ENCODE results near the gene SLC35G2.
"Not testable (repeated sequence)": the region's sequence is repeated elsewhere in the genome, so short reads cannot be mapped to it uniquely, and the experiment has no call there.

Gene SLC35G2

GRCh38 chr3:136902530-136902929, 83.6 kb downstream of the SLC35G2 start:
- H2BK15ac ChIP-seq (replicated peaks; ENCODE audit: low read depth); H2BK5ac ChIP-seq (ENCODE audit: low read length); H2AK5ac ChIP-seq (ENCODE audit: low read length); H3K27me3 ChIP-seq (ENCODE audit: insufficient read depth, low read length, poor library complexity); H3K56ac ChIP-seq (ENCODE audit: low read length); H3K4ac ChIP-seq (ENCODE audit: low read depth, low read length); H3K27ac ChIP-seq (ENCODE audit: low read depth, low read length); H3K4me1 ChIP-seq (ENCODE audit: control insufficient read depth, low read depth, low read length); H2BK120ac ChIP-seq (ENCODE audit: low read depth, low read length); H3K36me3 ChIP-seq (ENCODE audit: control insufficient read depth, insufficient read depth, low read length); H3K4me2 ChIP-seq (ENCODE audit: low read length); H4K5ac ChIP-seq (ENCODE audit: low read length); H3K18ac ChIP-seq (ENCODE audit: low read length); H3K23ac ChIP-seq (ENCODE audit: low read length); H3K9ac ChIP-seq (ENCODE audit: low read length); H3K4me3 ChIP-seq (ENCODE audit: low read length); H4K8ac ChIP-seq (ENCODE audit: low read depth, low read length): not testable (repeated sequence)
- no CpG with 5 or more reads among the region's 1 CpG for WGBS (ENCODE audit: extremely low coverage, insufficient coverage, low lambda C conversion rate)
- peak; percentile 28 for DNase-seq
- Histone ChIP-seq H3K79me1 (ENCODE audit: low read length) (peaks cover 14% of the 10 kb centered on the region), H3K79me2 (ENCODE audit: control insufficient read depth, insufficient read depth, low read length) (peaks cover 43% of the 10 kb centered on the region)

- Histone ChIP-seq H3K23ac (ENCODE audit: low read length) (no peak overlapping the region), H2AK5ac (ENCODE audit: low read length) (no peak overlapping the region), H2BK15ac (replicated peaks; ENCODE audit: low read depth) (no peak overlapping the region), H3K56ac (ENCODE audit: low read length) (no peak overlapping the region), H4K8ac (ENCODE audit: low read depth, low read length) (no peak overlapping the region), H3K27me3 (ENCODE audit: insufficient read depth, low read length, poor library complexity) (no peaks in the 10 kb centered on the region), H3K4me3 (ENCODE audit: low read length) (no peak overlapping the region), H3K4me1 (ENCODE audit: control insufficient read depth, low read depth, low read length) (no peaks in the 10 kb centered on the region), H3K9ac (ENCODE audit: low read length) (no peak overlapping the region), H3K27ac (ENCODE audit: low read depth, low read length) (no peak overlapping the region), H3K4ac (ENCODE audit: low read depth, low read length) (no peak overlapping the region), H3K79me1 (ENCODE audit: low read length) (peaks cover 15% of the 10 kb centered on the region), H4K5ac (ENCODE audit: low read length) (no peak overlapping the region), H3K36me3 (ENCODE audit: control insufficient read depth, insufficient read depth, low read length) (no peaks in the 10 kb centered on the region), H2BK120ac (ENCODE audit: low read depth, low read length) (no peak overlapping the region), H3K18ac (ENCODE audit: low read length) (no peak overlapping the region), H3K4me2 (ENCODE audit: low read length) (no peak overlapping the region), H3K79me2 (ENCODE audit: control insufficient read depth, insufficient read depth, low read length) (peaks cover 48% of the 10 kb centered on the region), H2BK5ac (ENCODE audit: low read length) (no peak overlapping the region)
- WGBS (ENCODE audit: extremely low coverage, insufficient coverage, low lambda C conversion rate), result no CpG with 5 or more reads among the region's 1 CpG
- DNase-seq, result no peak
Measured at GRCh38 chr3:136903899-136904298, 85.0 kb downstream of the SLC35G2 start.

GRCh38 chr3:136904746-136905145, 85.8 kb downstream of the SLC35G2 start:
- Histone ChIP-seq H3K4me2 (ENCODE audit: low read length) (no peak overlapping the region), H3K36me3 (ENCODE audit: control insufficient read depth, insufficient read depth, low read length) (no peaks in the 10 kb centered on the region), H3K79me1 (ENCODE audit: low read length) (peaks cover 15% of the 10 kb centered on the region), H3K4ac (ENCODE audit: low read depth, low read length) (no peak overlapping the region), H3K9ac (ENCODE audit: low read length) (no peak overlapping the region), H3K27me3 (ENCODE audit: insufficient read depth, low read length, poor library complexity) (no peaks in the 10 kb centered on the region), H4K8ac (ENCODE audit: low read depth, low read length) (no peak overlapping the region), H2BK120ac (ENCODE audit: low read depth, low read length) (no peak overlapping the region), H3K56ac (ENCODE audit: low read length) (no peak overlapping the region), H3K4me3 (ENCODE audit: low read length) (no peak overlapping the region), H2AK5ac (ENCODE audit: low read length) (no peak overlapping the region), H3K23ac (ENCODE audit: low read length) (no peak overlapping the region), H2BK15ac (replicated peaks; ENCODE audit: low read depth) (no peak overlapping the region), H2BK5ac (ENCODE audit: low read length) (no peak overlapping the region), H3K4me1 (ENCODE audit: control insufficient read depth, low read depth, low read length) (no peaks in the 10 kb centered on the region), H3K79me2 (ENCODE audit: control insufficient read depth, insufficient read depth, low read length) (peaks cover 52% of the 10 kb centered on the region), H3K18ac (ENCODE audit: low read length) (no peak overlapping the region), H4K5ac (ENCODE audit: low read length) (no peak overlapping the region), H3K27ac (ENCODE audit: low read depth, low read length) (no peak overlapping the region)
- WGBS (ENCODE audit: extremely low coverage, insufficient coverage, low lambda C conversion rate), result no CpG with 5 or more reads among the region's 4 CpGs
- no peak for DNase-seq
